K562 (cell line): ENCODE measurements around the gene KIF6. TPM values are rescaled to one million over a fixed set of nuclear protein-coding genes. Genes with fewer than 3 reads are reported as not detected.

ENCODE experiments used
- ATAC-seq: fragments of 200-7000 bp; cut with Tn5 transposase; 3 replicates; pipeline ENCODE4 v1.9.1; 2020; ENCODE audit warnings: moderate library complexity
- BruUV-seq: library from RNA; stranded (reverse); fragments of 400-500 nt; replicated peaks from 2 replicates; lab custom pipeline; 2021; lab: Mats Ljungman, UMichigan
- CTCF ChIA-PET: fragments of 300-600 bp; formaldehyde crosslinking; extraction: SDS; loops from one replicate; lab custom pipeline; 2021; ENCODE audit warnings: low intra/inter-chr PET ratio; lab: Yijun Ruan, JAX
- POLR2A ChIA-PET: fragments of 300-600, 350-650 bp; sonication (Branson Sonifier 250); formaldehyde crosslinking; extraction: SDS; loops from one replicate; lab custom pipeline; 2021; ENCODE audit warnings: antibody characterized with exemption, inconsistent platforms; lab: Yijun Ruan, JAX
- DNase-seq, 4 experiments: peaks; one replicate each; pipeline versions ENCODE4 v3.0.0 to v3.0.0-alpha.2; 2011 to 2018; ENCODE audit warnings: low spot score in 3 of 4, mixed read lengths in 3 of 4; ENCODE audit errors: extremely low read depth in 1 of 4
- FAIRE-seq: peaks from 2 replicates; lab custom pipeline; 2011; peaks lifted over from hg19 to GRCh38; lab: Jason Lieb, UNC
- H2AFZ ChIP-seq: 2 replicates; pipeline ENCODE4 v1.6.0; 2011; ENCODE audit warnings: low read depth, low read length, control low read depth, inconsistent platforms
- H3K27ac ChIP-seq: fragments of 200-600 bp; 3 replicates; pipeline ENCODE4 v1.8.0; 2011; ENCODE audit warnings: low read depth, mild to moderate bottlenecking, control low read depth, inconsistent platforms, low read length, moderate library complexity, mixed read lengths; ENCODE audit errors: extremely low read depth
- H3K27me3 ChIP-seq, 2 experiments: fragments of 300-600 bp in 1 of 2; 2 replicates in 1 of 2; 3 replicates in 1 of 2; pipeline versions ENCODE4 v1.6.0 to v1.8.0; 2011; ENCODE audit warnings: inconsistent platforms in 2 of 2, low read length in 2 of 2, mild to moderate bottlenecking in 1 of 2, mixed read lengths in 1 of 2, moderate library complexity in 1 of 2; ENCODE audit not compliant: control insufficient read depth in 2 of 2, insufficient read depth in 2 of 2
- H3K36me3 ChIP-seq: fragments of 300-600 bp; 3 replicates; pipeline ENCODE4 v1.8.0; 2011; ENCODE audit warnings: mild to moderate bottlenecking, low read length, inconsistent platforms; ENCODE audit not compliant: control insufficient read depth, insufficient read depth
- H3K4me1 ChIP-seq, 2 experiments: fragments of 200-600 bp in 1 of 2; replicated peaks in 1 of 2; 2 replicates in 1 of 2; 3 replicates in 1 of 2; pipeline versions ENCODE4 v1.5.1 to v1.8.0; 2011; ENCODE audit warnings: inconsistent platforms in 2 of 2, low read length in 2 of 2, mild to moderate bottlenecking in 1 of 2, mixed read lengths in 1 of 2, moderate library complexity in 1 of 2; ENCODE audit not compliant: control insufficient read depth in 2 of 2, insufficient read depth in 2 of 2
- H3K4me2 ChIP-seq: 2 replicates; pipeline ENCODE4 v1.6.1; 2011; ENCODE audit warnings: low read length, control low read depth, inconsistent platforms, mixed read lengths; ENCODE audit not compliant: insufficient read depth
- H3K4me3 ChIP-seq: fragments of 200-600 bp; sonication (generic), shearing (Covaris generic); 2 replicates; pipeline ENCODE4 v1.5.1; 2016; ENCODE audit warnings: control low read depth, inconsistent platforms
- H3K79me2 ChIP-seq: fragments of 200-600 bp; 3 replicates; pipeline ENCODE4 v1.8.0; 2011; ENCODE audit warnings: low read length, inconsistent platforms; ENCODE audit not compliant: control insufficient read depth, insufficient read depth
- H3K9ac ChIP-seq, 2 experiments: 2 replicates each; pipeline versions ENCODE4 v1.6.0 to v1.6.1; 2011; ENCODE audit warnings: low read depth in 2 of 2, low read length in 2 of 2, control low read depth in 1 of 2, inconsistent platforms in 1 of 2, mild to moderate bottlenecking in 1 of 2, mixed read lengths in 1 of 2; ENCODE audit not compliant: insufficient read depth in 1 of 2
- H3K9me1 ChIP-seq: one replicate; pipeline ENCODE4 v1.6.0; 2011; ENCODE audit warnings: inconsistent platforms, mild to moderate bottlenecking, low read length, moderate library complexity; ENCODE audit not compliant: control insufficient read depth, insufficient read depth
- H3K9me3 ChIP-seq: replicated peaks from 2 replicates; pipeline ENCODE4 v1.5.1; 2011; ENCODE audit warnings: low read depth, low read length, inconsistent platforms; ENCODE audit not compliant: control insufficient read depth, insufficient read depth
- H4K20me1 ChIP-seq: replicated peaks from 2 replicates; pipeline ENCODE4 v1.6.1; 2011; ENCODE audit warnings: low read length, inconsistent platforms, mixed read lengths; ENCODE audit not compliant: control insufficient read depth, insufficient read depth
- BDP1 ChIP-seq: IDR thresholded peaks from 3 replicates; pipeline ENCODE4 v1.6.1; 2011; ENCODE audit not compliant: insufficient read length, insufficient read depth
- BHLHE40 ChIP-seq: IDR thresholded peaks from 2 replicates; pipeline ENCODE4 v1.6.1; 2011; ENCODE audit warnings: low read length, improper control_type of control experiment
- CHD1 ChIP-seq: fragments of 200-600 bp; sonication (generic); IDR thresholded peaks from one replicate; pipeline ENCODE4 v1.6.1; 2012; ENCODE audit warnings: mild to moderate bottlenecking, moderate library complexity, low read length, inconsistent platforms
- EGR1 ChIP-seq: fragments of 450-650 bp; conservative IDR thresholded peaks from 2 replicates; pipeline ENCODE4 v1.6.1; 2017; ENCODE audit warnings: mild to moderate bottlenecking
- ELK3 ChIP-seq: fragments of 450-650 bp; formaldehyde crosslinking; IDR thresholded peaks from 2 replicates; pipeline ENCODE4 v1.4.0; 2020; ENCODE audit warnings: mild to moderate bottlenecking
- FOSL1 ChIP-seq: fragments of 200-800 bp; sonication (Bioruptor generic); conservative IDR thresholded peaks from 2 replicates; pipeline ENCODE4 v1.6.1; 2016; ENCODE audit warnings: missing genetic modification characterization, missing compliant biosample characterization
- FOXA1 ChIP-seq: fragments of 450-650 bp; IDR thresholded peaks from 2 replicates; pipeline ENCODE4 v1.6.1; 2016; ENCODE audit warnings: mild to moderate bottlenecking, borderline replicate concordance
- FOXK2 ChIP-seq, 2 experiments: fragments of 450-650 bp; IDR thresholded peaks in 1 of 2; conservative IDR thresholded peaks in 1 of 2; 2 replicates each; pipeline ENCODE4 v1.6.1; 2016; ENCODE audit warnings: low read depth in 2 of 2, mild to moderate bottlenecking in 1 of 2
- HOMEZ ChIP-seq: fragments of 250-450 bp; sonication (Bioruptor Pico); IDR thresholded peaks from 2 replicates; pipeline ENCODE4 v1.4.0; 2020; ENCODE audit warnings: mild to moderate bottlenecking, moderate library complexity
- KDM1A ChIP-seq, 2 experiments: fragments of 450-650 bp; IDR thresholded peaks; 2 replicates each; pipeline ENCODE4 v1.6.1; 2016; ENCODE audit warnings: mild to moderate bottlenecking in 2 of 2
- NUFIP1 ChIP-seq: fragments of 450-650 bp; IDR thresholded peaks from 2 replicates; pipeline ENCODE4 v1.6.1; 2018; ENCODE audit not compliant: partially characterized antibody
- PCBP1 ChIP-seq: fragments of 200-400 bp; formaldehyde crosslinking; IDR thresholded peaks from 2 replicates; pipeline ENCODE4 v1.6.1; 2018; ENCODE audit warnings: mild to moderate bottlenecking, low read depth, low read length; ENCODE audit not compliant: poor library complexity, severe bottlenecking
- POLR3A ChIP-seq: IDR thresholded peaks from 2 replicates; pipeline ENCODE4 v1.6.1; 2011; ENCODE audit warnings: borderline replicate concordance, mild to moderate bottlenecking, moderate library complexity; ENCODE audit not compliant: insufficient read length, insufficient read depth; ENCODE audit errors: extremely low read depth
- PTRF ChIP-seq: fragments of 450-650 bp; IDR thresholded peaks from 2 replicates; pipeline ENCODE4 v1.6.1; 2016; ENCODE audit warnings: mild to moderate bottlenecking, missing genetic modification characterization, missing compliant biosample characterization
- RBM25 ChIP-seq: fragments of 200-400 bp; formaldehyde crosslinking; IDR thresholded peaks from 2 replicates; pipeline ENCODE4 v1.6.1; 2018; ENCODE audit warnings: low read length, low read depth, moderate library complexity; ENCODE audit not compliant: severe bottlenecking
- RCOR1 ChIP-seq, 2 experiments: IDR thresholded peaks; 2 replicates each; pipeline ENCODE4 v1.6.1; 2012; ENCODE audit warnings: low read depth in 2 of 2, low read length in 2 of 2, borderline replicate concordance in 1 of 2, improper control_type of control experiment in 1 of 2
- STAG1 ChIP-seq: sonication (generic); formaldehyde crosslinking; IDR thresholded peaks from 2 replicates; pipeline ENCODE4 v1.5.0; 2020; ENCODE audit warnings: missing genetic modification reagents, borderline replicate concordance
- ZBTB7A ChIP-seq: IDR thresholded peaks from 2 replicates; pipeline ENCODE4 v1.6.1; 2011; ENCODE audit warnings: low read depth, mild to moderate bottlenecking, low read length, moderate library complexity, borderline replicate concordance; ENCODE audit not compliant: control insufficient read depth
- ZKSCAN1 ChIP-seq: fragments of 150-350 bp; IDR thresholded peaks from 2 replicates; pipeline ENCODE4 v1.6.1; 2016; ENCODE audit warnings: low read depth, low read length
- ZNF12 ChIP-seq: sonication (generic); formaldehyde crosslinking; IDR thresholded peaks from 2 replicates; pipeline ENCODE4 v1.4.0; 2020; ENCODE audit warnings: mild to moderate bottlenecking, missing genetic modification reagents
- WGBS: fragments of 100-300 bp; shearing (Covaris generic); methylation state at CpG from one replicate; pipeline ENCODE4 v1.1.6; 2016; ENCODE audit warnings: low coverage, mixed read lengths; ENCODE audit not compliant: insufficient coverage; ENCODE audit errors: missing lambda C conversion rate; 5-methylcytosine and 5-hydroxymethylcytosine counted together
- in situ Hi-C: fragments of 300-500 bp; cut with MboI; formaldehyde crosslinking; loops from 4 replicates; pipeline ENCODE4 v1.15.0; 2018; ENCODE audit warnings: inconsistent platforms, mixed read lengths
- intact Hi-C: fragments of 100-400 bp; cut with micrococcal nuclease; formaldehyde crosslinking; loops from 2 replicates; pipeline ENCODE4 v1.14.2; 2022
- polyA plus RNA-seq, 8 experiments: library from polyadenylated mRNA; depleted of rRNA in 4 of 8; stranded (reverse) in 5 of 8; unstranded in 3 of 8; fragments of >200 nt; fragmentation: Nextera tagmentation in 2 of 8; fragmentation: Illumina TruSeq in 1 of 8; extraction: Ambion mirVana in 2 of 8; extraction: Trizol in 1 of 8; gene quantifications; 2 replicates each; pipeline versions ENCODE4 v1.2.1 to v1.2.3, GENCODE V29; 2011 to 2014; ENCODE audit warnings: inconsistent platforms in 1 of 8, missing spikeins in 1 of 8
- total RNA-seq, 7 experiments: library from RNA; depleted of rRNA in 6 of 7; stranded (reverse); fragments of >200 nt in 6 of 7; fragmentation: Illumina TruSeq in 2 of 7; extraction: Trizol in 2 of 7; gene quantifications; 2 replicates each; pipeline versions ENCODE4 v1.2.1 to v1.2.3, GENCODE V29; 2011 to 2021; ENCODE audit warnings: low replicate concordance in 1 of 7

Gene KIF6
- total and polyA plus RNA-seq, 9 of the 15 experiments (the other 6 are each of a cell fraction or from before 2014, with no cell fraction given), result not detected

DNA sequence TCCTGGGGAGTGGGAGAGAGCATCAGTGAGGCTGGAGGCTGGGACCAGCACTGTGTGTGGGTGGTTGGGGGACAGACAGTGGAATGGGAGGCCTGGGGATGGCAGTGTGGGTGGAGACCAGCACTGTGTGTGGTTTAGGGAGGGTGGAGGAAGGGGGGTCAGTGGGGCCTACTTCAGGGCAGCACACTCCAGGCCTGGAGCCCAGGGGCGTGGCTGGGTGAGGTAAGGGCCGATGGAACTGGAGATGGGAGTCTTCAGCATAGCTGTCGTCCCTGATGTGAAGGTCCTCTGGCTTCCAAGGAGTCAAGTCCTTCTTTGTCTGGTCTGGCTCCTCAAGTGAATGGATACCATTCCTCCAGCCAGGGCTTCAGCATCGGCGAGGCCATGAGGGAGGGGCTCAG is 429.6 kb downstream of the KIF6 start (continued):
- TF ChIP-seq CHD1, result no peak
- TF ChIP-seq EGR1, result peak; percentile 66
- TF ChIP-seq BHLHE40, result no peak
- no peak for TF ChIP-seq ZKSCAN1
- no peak for TF ChIP-seq RCOR1 (IDR thresholded peaks at IDR 0.05; ENCODE audit: borderline replicate concordance in 1 of 2, low read depth in 2 of 2, low read length in 2 of 2)
- no peak for TF ChIP-seq STAG1 (CRISPR knock-in tag)

DNA sequence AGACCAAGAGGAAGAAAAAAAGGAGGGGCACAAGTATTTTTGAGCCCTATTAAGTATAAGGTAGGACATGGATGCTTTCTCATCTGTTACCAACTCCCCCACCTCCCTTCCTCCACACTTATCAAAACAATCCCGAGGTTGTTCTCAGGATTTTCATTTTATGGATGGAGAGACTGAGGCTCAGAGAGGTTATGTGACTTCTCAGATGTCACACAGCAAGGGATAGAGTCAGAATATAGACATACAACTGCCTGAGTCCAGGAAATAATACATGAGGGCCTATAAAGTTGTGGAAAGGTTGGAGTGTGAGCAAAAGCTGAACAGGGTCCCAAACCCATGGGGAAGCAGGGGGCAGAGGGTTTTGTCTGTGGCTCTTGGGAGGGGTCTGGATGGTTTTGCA is 430.3 kb downstream of the KIF6 start:
- H3K9ac ChIP-seq, result no peak overlapping the region
- H3K4me2 ChIP-seq, result no peak overlapping the region
- H3K4me3 ChIP-seq, result no peak overlapping the region
- CTCF ChIA-PET, result interaction anchor here (1.3 kb wide), 1 partner anchor 129 kb away, joined by 5 read pairs; no protein-coding TSS in a partner anchor
- in situ Hi-C loops, result no loop called here
- H3K79me2 ChIP-seq, result no peaks in the 10 kb centered on the region
- FAIRE-seq (no peak), DNase-seq (no peak), ATAC-seq (no peak)
- no peaks in the 10 kb centered on the region for H3K9me1 ChIP-seq
- intact Hi-C loops, result no loop called here
- peaks cover 16% of the 10 kb centered on the region for H4K20me1 ChIP-seq
- peaks cover 57 to 65% of the 10 kb centered on the region in 2 experiments for H3K27me3 ChIP-seq
- no TSS peak for BruUV-seq
- H3K27ac ChIP-seq, result no peak overlapping the region
- H3K9me3 ChIP-seq, result no peaks in the 10 kb centered on the region
- no peaks in the 10 kb centered on the region for H3K36me3 ChIP-seq
- POLR2A ChIA-PET, result interaction anchor here (0.8 kb wide), 1 partner anchor 47 kb away, joined by 3 read pairs; no protein-coding TSS in a partner anchor
- H2AFZ ChIP-seq, result no peak overlapping the region
- H3K4me1 ChIP-seq, result peaks cover 0 to 4% of the 10 kb centered on the region in 2 experiments; a peak in 2 of 5 replicates
- 0% methylated on average over 1 of the region's 1 CpG for WGBS
- TF ChIP-seq RBM25 (peak; percentile 84), KDM1A (IDR thresholded peaks at IDR 0.05) (0 out of 4 replicates have a peak, but pooled peaks of 1 of the 2 experiments have one; percentile 34), PCBP1 (no peak), ZBTB7A (no peak), POLR3A (no peak), ZNF12 (CRISPR knock-in tag) (no peak), PTRF (no peak), HOMEZ (no peak), BDP1 (no peak), FOXK2 (conservative IDR thresholded peaks at IDR 0.05 in 1 of 2, IDR thresholded peaks at IDR 0.05 in 1 of 2; ENCODE audit: low read depth in 2 of 2) (no peak), FOXA1 (no peak), ELK3 (no peak), NUFIP1 (no peak), FOSL1 (tag) (no peak)
